Measurements from ENCODE around the gene LEP.

The LEP gene

DNA sequence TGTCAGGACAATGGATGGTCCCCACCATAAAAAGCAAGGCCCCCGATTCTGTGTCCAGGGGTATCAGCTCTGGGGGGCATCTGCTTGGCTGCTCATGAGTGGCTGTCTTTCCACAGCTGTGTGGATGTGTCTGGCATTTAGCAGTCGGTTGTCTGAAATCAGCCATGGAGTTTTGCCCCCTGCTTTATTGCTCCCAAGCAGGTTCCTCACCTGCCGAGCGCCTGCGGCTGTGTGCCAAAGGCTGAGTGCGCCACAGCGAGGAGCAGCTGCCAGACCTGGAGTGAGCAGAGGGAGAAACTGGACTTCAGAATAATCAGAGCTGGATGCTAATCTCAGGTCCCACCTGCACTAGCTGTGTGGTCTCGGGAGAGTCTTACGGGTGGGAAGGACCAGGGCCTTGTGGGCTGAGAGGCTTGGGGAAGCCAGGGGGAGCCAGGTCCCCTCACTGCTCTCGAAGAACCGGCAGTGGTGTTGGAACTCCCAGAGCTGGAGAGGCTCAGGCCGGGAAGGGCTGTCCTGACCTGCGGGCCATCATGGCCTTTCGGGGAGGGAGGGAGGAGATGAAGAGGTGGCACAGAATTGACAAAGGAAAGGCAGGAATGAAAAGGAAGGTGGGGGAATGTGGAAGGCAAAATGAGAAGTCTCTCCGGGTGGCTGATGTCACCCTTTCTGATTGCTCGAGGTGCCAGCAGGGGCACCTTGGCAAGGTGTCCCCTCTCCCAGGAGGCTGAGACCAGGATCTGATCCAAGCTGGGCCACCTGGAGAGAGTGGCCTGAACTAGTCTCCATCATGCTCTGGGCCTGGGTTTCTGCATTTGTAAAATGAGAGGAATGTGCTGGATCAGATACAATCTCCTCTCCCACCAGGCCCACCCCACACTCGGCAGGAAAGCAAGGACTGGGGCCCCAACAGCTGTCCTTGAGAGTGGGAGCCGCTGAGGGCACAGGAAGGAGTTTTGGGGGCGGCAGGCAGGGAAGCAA, 30.2 kb upstream of the LEP start:
- no peak overlapping the region for H3K4me3 ChIP-seq (ENCODE audit: control insufficient read depth, low read depth, low read length)
- no peak for DNase-seq (ENCODE audit: low read depth)
- no peak for TF ChIP-seq CTCF (IDR thresholded peaks at IDR 0.05; ENCODE audit: control insufficient read depth, insufficient read depth, low read depth, low read length, missing control alignments)

GRCh38 chr7:128211626-128212025, 29.5 kb upstream of the LEP start:
- no peak for DNase-seq (ENCODE audit: low read depth)
- no peak for TF ChIP-seq CTCF (IDR thresholded peaks at IDR 0.05; ENCODE audit: control insufficient read depth, insufficient read depth, low read depth, low read length, missing control alignments)

GRCh38 chr7:128214463-128214862, 26.6 kb upstream of the LEP start:
- TF ChIP-seq CTCF (IDR thresholded peaks at IDR 0.05; ENCODE audit: control insufficient read depth, insufficient read depth, low read depth, low read length, missing control alignments): no peak
- no peak overlapping the region for H3K4me3 ChIP-seq (ENCODE audit: control insufficient read depth, low read depth, low read length)
- DNase-seq (ENCODE audit: low read depth): no peak

More at GRCh38 chr7:128211626-128212025, 29.5 kb upstream of the LEP start:
- H3K4me3 ChIP-seq (ENCODE audit: control insufficient read depth, low read depth, low read length): no peak overlapping the region

GRCh38 chr7:128215281-128215680, 25.8 kb upstream of the LEP start:
- no peak overlapping the region for H3K4me3 ChIP-seq (ENCODE audit: control insufficient read depth, low read depth, low read length)
- no peak for TF ChIP-seq CTCF (IDR thresholded peaks at IDR 0.05; ENCODE audit: control insufficient read depth, insufficient read depth, low read depth, low read length, missing control alignments)
- DNase-seq (ENCODE audit: low read depth): peak; percentile 92

DNA sequence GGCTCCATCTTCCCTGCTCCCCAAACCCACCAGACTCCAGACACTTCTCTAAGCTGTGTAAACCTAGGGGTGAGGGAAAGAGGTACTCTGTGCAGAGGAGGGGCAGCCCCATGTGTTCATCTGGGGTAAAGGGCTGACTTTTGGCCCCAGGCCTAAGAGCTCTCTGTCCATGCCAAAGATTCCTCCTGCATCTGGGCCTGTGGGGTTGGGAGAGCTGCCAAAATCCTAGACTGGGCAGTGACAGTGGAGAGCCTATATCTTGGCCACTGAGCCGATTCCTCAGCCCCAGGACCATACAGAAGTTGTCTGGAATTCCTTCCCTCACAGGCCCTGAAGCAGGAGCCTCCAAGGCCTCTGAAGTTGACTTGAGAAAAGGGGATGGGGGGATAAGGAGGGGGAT, 25.3 kb upstream of the LEP start:
- no peak for TF ChIP-seq CTCF (IDR thresholded peaks at IDR 0.05; ENCODE audit: control insufficient read depth, insufficient read depth, low read depth, low read length, missing control alignments)
- H3K4me3 ChIP-seq (ENCODE audit: control insufficient read depth, low read depth, low read length): no peak overlapping the region
- peak; percentile 8 for DNase-seq (ENCODE audit: low read depth)

- no peak overlapping the region for H3K4me3 ChIP-seq (ENCODE audit: control insufficient read depth, low read depth, low read length)
- DNase-seq (ENCODE audit: low read depth): peak; percentile 54
- TF ChIP-seq CTCF (IDR thresholded peaks at IDR 0.05; ENCODE audit: control insufficient read depth, insufficient read depth, low read depth, low read length, missing control alignments): no peak
Measured at GRCh38 chr7:128217030-128217805, 23.9 kb upstream of the LEP start.

All from AG09309 (cell line).